GM12872 (cell line): ENCODE data around the gene DPF3.

Experiments used
- CTCF ChIP-seq: IDR thresholded peaks from 3 replicates; pipeline ENCODE4 v1.5.1; 2011; ENCODE audit warnings: low read depth, mild to moderate bottlenecking, low read length, moderate library complexity; ENCODE audit not compliant: insufficient read depth

Gene DPF3

GRCh38 chr14:72758993-72759392 is 134.9 kb downstream of the DPF3 start:
- TF ChIP-seq CTCF, result no peak

GRCh38 chr14:72758420-72758819 is 135.5 kb downstream of the DPF3 start:
- no peak for TF ChIP-seq CTCF

- TF ChIP-seq CTCF, result no peak
These were observed 136.9 kb downstream of the DPF3 start for GRCh38 chr14:72756967-72757366.

- no peak for TF ChIP-seq CTCF
These were observed 138.1 kb downstream of the DPF3 start for GRCh38 chr14:72755766-72756165.

GRCh38 chr14:72754949-72755348 is 139.0 kb downstream of the DPF3 start:
- TF ChIP-seq CTCF, result no peak

GRCh38 chr14:72753879-72754400 is 140.0 kb downstream of the DPF3 start:
- TF ChIP-seq CTCF, result no peak

- TF ChIP-seq CTCF, result no peak
These were observed 140.7 kb downstream of the DPF3 start for GRCh38 chr14:72753044-72753710.
